Posterior vena cava (tissue), 2 donors: Measurements from ENCODE around the gene HYAL1. TPM values are rescaled to one million over a fixed set of nuclear protein-coding genes. Genes with fewer than 3 reads are reported as not detected.
A peak's percentile ranks its signal among the peaks of the same experiment; 100 is the strongest.
"Not testable (repeated sequence)": the region's sequence is repeated elsewhere in the genome, so short reads cannot be mapped to it uniquely, and the experiment has no call there.

Source experiments
- DNase-seq: peaks from one replicate; pipeline ENCODE4 v3.0.0-alpha.2; 2020; ENCODE audit warnings: low spot score
- intact Hi-C, 2 donors: fragments of 100-400 bp; cut with DNase I; formaldehyde crosslinking; loops; one replicate each; pipeline versions ENCODE4 v1.14.1 to v1.14.2; 2022 to 2023
- total RNA-seq, 2 donors: library from RNA; stranded (reverse); fragmentation: NEBNext Ultra II Directional; extraction: Animal tissue kit (Norgen Biotek cat#: 25700); gene quantifications; one replicate each; pipeline ENCODE4 v1.2.1, GENCODE V29; 2021
- donor health status: DM: yes; HTN: yes; CAD: no.
- donor health status: DM: yes; HTN: yes; CAD: no.

The HYAL1 gene
- total RNA-seq, 2 donors from 2014 or later, result 10.6 to 11.7 TPM

DNA sequence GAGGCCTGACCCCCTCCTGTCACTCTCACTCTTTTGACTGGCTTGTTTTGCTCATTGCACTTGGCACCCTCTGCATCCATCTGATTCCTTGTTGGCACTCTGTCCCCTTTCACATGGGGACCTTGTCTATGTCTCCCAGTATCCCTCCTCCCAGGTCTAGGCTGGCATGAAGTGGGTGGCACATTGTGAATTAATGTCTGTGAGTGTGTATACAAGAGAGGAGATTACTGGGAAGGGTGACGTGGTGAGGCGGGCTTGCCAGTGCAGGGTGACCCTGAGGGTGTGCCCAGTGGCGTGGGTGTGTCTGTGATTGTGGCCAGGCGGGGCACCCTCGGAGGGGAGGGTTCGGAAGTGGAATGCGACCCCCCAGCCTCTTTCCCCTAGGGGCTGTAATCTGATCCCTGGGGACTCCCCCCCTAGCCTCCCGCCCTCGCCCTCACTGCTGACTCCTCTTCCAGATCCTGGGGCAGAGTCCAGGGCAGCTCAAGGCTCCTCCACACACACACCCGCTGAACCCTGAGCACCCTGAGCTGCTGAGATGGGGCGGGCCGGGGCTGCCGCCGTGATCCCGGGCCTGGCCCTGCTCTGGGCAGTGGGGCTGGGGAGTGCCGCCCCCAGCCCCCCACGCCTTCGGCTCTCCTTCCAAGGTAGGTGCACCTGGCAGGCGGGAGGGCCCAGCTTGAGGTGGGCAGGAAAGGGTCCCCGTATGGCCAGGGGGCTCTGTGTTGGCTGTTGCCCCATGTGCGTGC, 34.5 kb downstream of the HYAL1 start, which contains the start of gene SEMA3B:
TSS of gene SEMA3B (plus strand) at position 445 of the 749 bp plus-strand sequence. CDS start at position 539, 94 bp downstream.
- intact Hi-C loops, result no loop called here
- DNase-seq, result peak; percentile 82

DNA sequence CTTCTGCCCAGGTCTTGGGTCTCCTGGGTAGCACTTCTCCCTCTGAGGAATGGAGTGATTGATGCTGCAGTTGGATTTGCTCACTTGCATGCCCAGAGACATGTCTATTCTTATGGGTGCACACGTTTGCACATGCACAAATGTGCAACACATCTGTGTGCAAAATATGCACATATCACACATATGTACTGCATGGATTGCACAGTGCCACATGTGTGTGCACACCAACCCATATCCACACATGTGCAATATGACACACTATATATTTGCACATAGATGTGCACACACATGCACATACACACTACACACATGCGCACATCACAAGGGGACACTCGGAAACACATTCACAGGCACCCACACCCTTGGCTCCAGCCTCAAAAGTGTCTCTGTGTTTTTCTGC, 35.1 kb downstream of the HYAL1 start:
- intact Hi-C loops, result no loop called here
- no peak for DNase-seq

DNA sequence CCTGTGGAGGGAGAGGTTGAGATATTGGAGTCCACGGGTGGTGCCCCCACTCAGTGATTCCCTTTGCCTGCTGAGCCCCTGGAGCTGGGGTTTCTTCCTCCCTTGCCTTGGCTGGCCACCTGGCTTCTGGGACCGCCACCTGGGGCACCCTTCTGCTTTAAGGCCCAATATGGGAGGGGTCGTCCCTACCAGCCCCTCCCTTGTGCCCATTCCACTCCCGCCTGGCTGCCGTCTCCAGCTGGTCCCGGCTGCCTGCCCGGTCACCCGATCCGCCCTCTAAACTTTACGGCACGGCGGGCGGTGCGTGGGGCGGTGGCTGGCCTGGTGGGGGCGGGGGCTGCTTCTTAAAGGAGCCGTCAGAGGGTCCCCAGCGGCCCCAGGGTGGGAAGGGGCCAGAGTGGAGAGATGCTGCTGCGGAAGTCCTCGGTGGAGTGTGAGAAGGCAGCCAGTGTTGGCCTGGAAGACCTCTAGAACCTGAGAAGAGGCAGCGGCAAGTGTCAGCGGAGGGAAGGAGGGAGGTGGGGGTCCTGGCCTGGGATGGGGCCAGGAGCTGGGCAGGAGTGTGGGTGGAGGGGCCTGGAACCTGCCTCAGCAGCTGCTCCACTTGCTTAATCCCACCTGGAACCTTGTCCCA, 36.0 kb downstream of the HYAL1 start:
- intact Hi-C loops, result no loop called here
- DNase-seq, result peak; percentile 87

DNA sequence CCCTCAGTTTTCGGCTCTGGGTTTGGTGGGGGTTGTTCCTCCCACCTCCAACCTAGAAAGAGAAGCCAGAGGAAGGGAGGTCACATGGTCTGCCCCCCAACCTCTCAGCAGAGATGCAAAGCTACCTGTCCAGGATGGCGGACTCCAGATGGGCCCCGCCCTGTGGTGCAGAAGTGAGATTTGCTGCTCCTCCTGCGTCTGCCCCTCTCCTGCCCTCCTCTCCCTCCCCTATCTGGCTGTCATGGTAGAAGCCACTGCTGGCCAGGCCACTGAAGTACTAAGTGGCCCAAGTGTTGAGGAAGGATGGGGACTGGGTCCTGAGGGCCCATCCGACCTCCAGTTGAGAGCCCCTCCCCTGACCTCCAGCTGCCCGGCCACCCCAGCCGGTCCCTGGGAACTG, 36.5 kb downstream of the HYAL1 start:
- DNase-seq, result no peak
- intact Hi-C loops, result no loop called here

DNA sequence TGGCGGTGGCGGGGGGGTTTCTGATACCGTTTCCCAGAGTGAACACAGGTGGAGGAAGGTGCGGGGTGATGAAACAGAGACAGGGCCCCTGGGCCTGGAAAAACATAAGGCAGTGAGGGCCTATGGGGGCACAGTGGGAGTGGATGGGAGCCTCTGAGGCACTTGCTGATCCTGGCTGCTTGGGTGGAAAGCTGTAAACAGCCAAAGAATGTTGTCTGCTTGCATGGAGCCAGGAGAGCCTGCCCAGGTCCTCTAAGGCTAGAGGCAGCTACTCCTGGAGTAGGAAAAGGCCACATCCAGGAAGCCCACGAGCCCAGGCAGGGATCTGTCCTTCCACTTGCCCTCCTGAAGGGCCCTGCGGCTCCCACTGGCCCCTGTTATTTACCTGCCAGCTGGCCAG, 37.4 kb downstream of the HYAL1 start:
- intact Hi-C loops, result no loop called here
- no peak for DNase-seq

DNA sequence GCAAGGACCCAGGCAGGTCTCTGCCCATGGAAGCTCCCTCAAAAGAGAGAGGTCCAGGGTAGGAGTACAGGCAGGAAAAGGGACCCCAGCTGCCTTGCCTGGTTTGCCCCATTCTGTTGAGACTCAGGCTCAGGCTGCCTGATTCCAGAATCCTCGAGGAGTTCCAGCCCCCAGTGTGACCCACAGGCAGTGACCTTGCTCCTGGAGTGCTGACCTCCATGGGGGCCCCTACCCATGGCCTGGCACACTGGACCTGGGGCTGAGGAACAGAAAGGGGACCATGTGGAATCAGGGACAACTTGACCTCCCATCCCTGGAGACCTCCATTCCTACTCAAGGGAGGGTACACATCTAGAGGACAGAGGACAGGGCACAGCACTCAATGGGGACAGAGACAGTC, 37.8 kb downstream of the HYAL1 start:
- intact Hi-C loops, result no loop called here
- no peak for DNase-seq

DNA sequence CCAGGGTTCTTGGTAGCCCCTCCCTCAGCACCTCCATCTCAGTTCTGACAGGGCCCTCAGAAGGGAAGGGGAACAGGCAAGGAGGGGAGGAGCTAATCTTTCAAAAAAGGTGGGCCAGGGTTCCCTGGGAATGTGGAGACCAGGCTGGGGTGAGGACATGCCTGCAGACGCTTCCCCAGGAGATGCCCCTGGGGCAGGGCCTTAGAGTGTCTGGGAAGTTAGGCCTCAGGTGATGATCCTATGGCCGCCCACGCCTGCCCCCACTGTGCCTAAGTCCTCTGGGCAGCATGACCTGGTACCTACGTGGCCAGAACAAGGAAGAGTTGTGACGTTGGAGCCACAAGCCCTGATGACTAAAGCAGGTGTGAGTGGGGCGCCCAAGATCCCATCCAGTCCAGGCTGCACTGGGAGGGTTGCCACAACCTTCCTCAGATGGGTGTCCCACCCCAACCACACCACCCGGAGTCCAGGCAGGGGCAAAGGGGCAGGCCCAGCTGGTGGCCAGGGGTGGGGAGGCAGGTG, 38.3 kb downstream of the HYAL1 start:
- intact Hi-C loops, result no loop called here
- DNase-seq, result no peak

DNA sequence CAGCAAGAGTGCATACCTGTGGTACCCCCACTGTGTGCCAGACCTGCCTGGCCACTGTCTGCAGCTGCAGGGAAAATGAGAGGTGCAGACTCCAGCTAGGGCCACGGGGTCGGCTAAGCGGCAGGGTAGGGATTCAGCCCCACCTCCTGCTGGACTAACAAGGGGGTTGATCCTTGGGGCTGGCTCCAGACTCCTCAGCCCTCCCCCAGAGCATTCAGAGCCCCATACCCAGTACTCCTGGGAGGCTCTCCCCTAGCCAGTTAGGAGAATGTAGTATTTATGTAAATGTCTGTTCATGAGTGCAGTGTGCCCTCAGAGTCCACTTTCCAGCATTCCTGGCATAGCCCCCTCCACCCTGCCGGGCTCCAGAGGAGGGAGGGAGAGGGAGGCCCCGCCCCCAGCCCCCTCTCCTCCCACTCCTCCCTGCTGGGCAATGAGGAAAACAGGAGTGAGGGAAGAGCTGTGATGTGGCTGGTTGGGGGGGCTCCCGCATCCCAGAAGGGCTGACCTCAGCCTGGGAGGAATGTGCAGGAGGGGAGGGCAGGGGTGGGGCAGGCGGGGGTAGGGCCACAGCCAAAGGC, 38.9 kb downstream of the HYAL1 start:
- DNase-seq, result peak; percentile 91
- intact Hi-C loops, result no loop called here

DNA sequence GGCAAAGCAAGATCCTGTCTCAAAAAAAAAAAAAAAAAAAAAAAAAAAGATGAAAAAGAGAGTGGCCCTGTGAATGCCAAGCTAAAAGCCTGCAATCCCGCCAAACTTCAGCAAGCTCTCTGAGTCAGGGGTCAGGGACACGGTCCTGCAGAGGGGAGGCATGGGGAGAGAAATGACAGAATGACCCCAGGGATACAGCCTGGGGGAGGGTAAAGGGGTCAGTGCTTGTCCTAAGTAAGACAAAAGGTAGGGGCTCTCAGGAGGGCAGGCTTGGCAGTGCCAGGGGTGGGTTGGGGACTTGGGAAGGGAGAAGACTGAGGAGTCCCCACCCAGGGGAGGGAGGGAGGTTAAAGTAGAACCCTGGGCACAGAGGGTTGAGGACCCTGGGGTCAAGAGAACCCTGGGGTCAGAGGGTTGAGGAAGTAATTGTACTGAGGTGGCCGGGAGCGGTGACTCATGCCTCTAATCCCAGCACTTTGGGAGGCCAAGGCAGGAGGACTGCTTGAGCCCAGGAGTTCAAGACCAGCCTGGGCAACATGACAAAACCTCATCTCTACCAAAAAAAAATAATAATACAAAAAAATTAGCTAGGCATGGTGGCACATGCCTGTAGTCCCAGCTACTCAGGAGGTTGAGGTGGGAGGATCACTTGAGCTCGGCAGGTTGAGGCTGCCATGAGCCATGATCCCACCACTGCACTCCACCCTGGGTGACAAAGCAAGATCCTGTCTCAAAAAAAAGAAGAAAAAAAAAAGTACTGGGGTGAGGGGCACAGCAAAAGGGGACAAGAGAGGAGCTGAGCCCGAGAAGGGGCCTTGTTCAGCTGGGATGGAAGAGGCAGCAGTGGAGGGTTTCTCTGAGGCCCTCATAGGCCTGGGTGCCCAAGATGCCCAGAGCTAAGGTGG, 39.6 kb downstream of the HYAL1 start:
- intact Hi-C loops, result no loop called here
- DNase-seq, result no peak

DNA sequence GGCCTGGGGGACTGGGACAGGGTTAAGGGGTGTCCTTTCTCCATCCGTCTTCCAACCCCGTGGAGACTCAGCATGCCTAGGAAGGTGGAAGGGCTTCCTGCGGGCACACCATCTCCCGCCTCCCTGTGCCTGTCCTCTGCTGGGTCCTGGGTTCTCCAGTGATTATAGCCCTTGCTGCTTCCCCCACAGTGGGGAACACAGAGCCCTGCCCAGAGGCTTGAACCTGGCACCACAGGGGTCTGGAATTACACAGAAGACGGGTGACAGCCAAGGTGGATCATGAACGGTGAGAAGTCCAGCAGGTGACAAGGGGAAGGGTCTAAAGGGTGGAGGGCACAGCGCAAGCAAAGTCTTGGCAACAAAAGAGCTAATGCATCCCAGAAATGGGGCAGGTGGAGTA, 40.6 kb downstream of the HYAL1 start:
- intact Hi-C loops, result no loop called here
- DNase-seq, result no peak

DNA sequence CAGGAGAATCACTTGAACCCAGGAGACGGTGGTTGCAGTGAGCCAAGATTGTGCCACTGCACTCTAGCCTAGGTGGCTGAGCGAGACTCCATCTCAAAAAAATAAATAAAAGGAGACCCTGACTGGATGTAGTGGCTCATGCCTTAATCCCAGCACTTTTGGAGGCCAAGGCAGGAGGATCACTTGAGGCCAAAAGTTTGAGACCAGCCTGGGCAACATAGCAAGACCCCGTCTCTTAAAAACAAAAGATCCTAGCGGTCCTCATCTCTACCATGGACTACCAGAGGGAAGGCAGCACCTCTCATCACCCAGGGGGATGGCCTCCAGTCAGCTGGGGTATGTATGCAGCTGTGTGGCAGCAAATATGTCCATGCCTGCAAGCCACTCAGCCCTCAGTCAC, 41.2 kb downstream of the HYAL1 start:
- intact Hi-C loops, result not testable (repeated sequence)

DNA sequence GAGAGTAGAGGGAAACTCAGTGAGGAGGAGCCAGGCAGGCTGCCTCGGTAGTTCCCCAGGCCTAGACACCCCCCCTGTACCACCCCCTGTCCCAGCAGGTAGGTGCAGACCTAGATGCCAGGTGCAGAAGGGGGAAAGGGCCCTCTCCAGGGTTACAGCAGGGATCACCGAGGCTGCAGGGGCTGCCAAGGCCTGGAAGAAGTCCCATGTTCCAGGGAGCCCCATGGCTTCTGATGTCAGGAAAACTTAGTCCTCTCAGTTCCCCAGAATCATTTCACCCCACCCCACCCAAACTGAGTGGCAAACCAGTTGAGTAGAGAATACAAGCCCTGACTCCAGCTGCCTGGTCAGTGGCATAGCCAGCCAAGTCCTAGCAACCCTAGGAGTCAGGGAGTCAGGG, 41.9 kb downstream of the HYAL1 start:
- intact Hi-C loops, result no loop called here
- DNase-seq, result no peak

More for the DNA sequence above, 41.2 kb downstream of the HYAL1 start:
- DNase-seq, result not testable (repeated sequence)

DNA sequence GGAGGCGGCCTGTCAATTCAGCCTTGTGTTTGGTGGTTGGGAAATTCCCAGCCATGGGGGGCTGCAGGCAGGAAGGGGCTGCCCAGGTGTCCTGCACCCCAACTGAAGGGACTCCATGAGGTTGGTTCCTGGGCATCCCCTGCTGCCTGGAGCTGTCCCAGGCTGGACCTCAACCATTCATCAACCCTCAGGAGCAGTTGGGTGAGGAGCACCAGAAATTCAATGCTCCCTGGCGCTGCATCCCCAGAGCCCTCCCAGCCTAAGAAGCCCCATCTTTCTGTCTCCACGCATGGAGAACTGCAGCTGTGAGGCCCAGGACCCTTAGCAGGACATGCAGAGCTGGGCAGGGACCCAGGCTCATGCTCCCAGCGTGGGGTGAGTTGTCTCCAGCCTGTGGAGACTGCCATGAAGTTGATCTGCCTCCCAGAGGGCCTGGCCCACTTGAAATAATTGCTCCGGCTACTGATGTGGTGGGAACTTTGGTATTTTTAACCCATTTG, 42.4 kb downstream of the HYAL1 start:
- DNase-seq, result no peak
- intact Hi-C loops, result no loop called here

DNA sequence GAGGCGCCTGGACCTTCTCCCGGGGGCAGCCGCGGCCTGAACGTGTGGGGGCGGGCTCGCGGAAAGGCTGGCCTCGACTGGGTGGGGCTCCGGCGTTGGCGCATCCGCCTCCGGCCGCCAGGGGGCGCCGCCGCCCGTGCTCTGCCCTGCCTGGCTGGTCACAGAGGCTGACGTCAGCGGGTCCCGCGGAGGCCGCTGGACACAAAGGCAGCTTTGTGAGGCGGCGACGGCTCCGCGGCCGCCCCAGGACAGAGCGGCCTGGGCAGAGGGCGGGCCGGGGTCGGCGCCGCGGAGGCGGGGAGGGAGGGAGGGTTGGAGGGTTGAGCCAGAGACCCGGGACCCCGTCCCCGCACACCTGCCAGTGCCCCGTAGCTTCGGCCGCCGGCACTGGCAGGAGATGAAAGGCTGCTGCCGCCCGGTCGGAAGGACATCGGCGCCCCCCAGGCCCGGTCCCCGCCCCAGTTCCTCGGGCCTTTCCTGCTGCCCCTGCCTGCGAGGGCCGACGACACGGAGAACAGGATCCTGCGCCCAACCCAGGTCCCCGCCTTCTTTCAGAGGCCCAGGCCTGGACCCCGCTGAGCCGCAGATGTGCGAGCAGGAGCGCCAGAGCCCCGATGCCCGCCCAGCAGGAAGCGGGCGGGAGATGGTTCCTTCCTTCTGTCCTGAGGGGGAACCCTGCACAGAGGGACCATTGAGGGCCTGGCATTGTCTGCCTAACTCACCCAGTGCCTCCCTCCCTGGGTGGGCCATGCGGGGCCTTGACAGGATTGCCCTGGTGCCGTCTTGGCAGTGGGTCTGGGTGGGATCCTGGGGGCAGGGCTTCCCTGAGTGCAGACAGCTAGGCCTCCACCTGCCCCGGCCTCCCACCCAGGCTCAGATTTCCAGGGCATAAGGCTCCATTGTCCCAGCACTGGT, 43.1 kb downstream of the HYAL1 start:
- DNase-seq, result peak; percentile 98
- intact Hi-C loops, result no loop called here

DNA sequence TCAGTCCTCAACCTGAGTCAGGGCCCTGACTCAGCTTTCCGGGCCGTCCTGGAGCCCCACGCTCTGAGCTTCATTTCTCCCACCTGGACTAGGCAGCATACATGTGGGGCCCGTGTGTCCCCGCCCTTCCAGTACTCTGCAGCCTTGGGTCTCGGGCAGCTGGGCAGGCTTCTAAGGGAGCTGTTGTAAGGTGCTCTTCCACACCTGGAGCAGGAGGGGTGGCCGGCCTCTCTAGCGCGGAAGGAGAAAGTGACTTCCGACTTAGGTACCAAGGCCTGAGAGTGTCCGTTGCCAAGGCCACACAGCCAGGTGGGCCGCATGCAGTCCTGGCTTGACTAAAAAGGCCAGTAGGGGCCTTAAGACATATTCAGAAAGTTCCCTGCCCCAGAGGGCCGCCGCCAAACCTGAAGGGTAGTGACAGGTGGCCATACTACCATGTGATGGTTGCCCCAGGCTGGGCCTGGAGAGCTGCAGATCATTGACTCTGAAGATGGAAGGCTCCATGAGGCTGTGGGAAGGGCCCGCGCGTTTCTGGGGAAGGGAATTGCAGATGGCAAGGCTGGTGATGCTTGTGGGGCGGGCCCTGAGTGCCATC, 43.8 kb downstream of the HYAL1 start:
- intact Hi-C loops, result no loop called here
- DNase-seq, result no peak

DNA sequence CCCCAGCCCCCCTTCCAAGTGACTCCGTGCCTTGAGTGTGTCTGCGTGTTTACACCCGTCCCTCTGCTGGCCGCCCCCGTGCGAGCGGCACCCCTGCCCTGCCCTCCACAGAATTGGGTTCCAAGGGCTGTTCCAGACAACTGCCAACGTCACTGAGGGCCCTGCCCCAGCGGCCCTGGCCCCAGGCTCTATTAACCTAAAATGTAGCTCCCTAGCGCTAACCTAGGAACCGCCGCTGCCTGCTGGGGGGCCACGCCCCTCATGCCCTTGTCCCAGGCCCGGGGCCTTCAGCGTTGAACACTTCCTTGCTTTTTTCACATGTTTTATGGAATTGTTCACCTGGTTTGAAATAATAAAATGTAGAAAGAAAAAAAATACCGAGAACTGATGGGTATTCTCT, 44.4 kb downstream of the HYAL1 start:
- intact Hi-C loops, result no loop called here
- no peak for DNase-seq

DNA sequence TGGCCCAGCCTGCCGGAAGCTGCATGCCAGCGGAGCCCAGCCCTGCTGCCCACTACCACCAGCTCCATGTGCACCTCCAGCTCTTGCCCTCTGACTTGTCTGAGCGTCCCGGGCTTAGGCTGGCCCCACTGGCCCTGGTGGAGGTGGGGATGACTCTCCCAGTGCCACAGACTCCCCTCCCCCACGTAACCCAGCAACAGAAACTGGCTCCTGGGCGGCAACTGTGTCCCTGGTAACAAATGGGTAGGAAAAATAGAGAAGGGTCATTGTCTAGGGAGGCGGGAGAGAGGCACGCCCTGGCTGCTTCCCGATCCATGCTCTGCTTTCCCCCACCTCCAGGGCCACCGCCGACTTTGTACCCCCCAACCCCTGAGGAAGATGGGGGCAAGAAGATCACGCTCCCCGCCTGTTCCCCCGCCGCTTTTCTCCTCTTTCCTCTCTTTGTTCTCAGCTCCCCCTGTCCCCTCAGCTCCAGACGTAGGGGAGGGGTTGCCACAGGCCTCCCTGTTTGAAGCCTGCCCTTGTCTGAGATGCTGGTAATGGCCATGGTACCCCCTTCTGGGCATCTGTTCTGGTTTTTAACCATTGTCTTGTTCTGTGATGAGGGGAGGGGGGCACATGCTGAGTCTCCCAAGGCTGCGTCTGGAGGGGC, 45.2 kb downstream of the HYAL1 start:
- DNase-seq, result peak; percentile 79
- intact Hi-C loops, result no loop called here
